ENCODE measurements around the gene CCDC178. TPM values are rescaled to one million over a fixed set of nuclear protein-coding genes. Genes with fewer than 3 reads are reported as not detected.

Gene CCDC178
- total and polyA plus RNA-seq, 2 of the 4 experiments (the other 2 are of a cell fraction): not detected

DNA sequence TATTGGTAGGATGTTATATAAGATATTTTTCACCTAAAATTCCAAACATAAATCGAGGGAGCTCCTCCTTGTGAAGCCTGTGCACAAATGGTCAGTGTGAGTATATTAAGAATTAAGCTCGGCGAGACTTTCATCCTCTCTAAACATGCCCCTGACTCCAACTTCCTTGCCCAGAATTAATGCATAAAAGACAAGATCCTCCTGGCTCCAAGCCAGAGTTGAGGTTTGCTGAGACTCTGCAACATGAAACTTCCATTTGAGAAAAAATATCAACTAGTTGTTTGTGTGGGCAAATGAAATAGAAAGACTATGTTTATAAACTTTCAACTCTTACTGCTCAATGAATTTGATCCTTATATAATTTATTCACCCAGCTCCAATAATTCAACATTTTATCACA is 68.1 kb downstream of the CCDC178 start:
- no peak overlapping the region for H2AK9ac ChIP-seq (replicated peaks; ENCODE audit: low read depth, low read length, poor library complexity)

More for the DNA sequence above, 68.1 kb downstream of the CCDC178 start:
- H3K4ac ChIP-seq (ENCODE audit: low read depth, low read length): no peak overlapping the region
- H3K9me1 ChIP-seq (ENCODE audit: insufficient read depth, low read length): no peaks in the 10 kb centered on the region
- DNase-seq (no peak), ATAC-seq (ENCODE audit: low read depth) (no peak)
- no peak overlapping the region for H3K27ac ChIP-seq (ENCODE audit: insufficient read depth, low read length)
- no peak overlapping the region for H3K23ac ChIP-seq (ENCODE audit: low read depth, low read length)
- H2BK20ac ChIP-seq (ENCODE audit: low read depth, low read length): no peak overlapping the region
- POLR2A ChIA-PET (ENCODE audit: unreplicated experiment): no interaction called here
- no CpG with 5 or more reads among the region's 3 CpGs for WGBS, 2 experiments (ENCODE audit: extremely low coverage in 2 of 2, insufficient read length in 1 of 2)
- H3K4me3 ChIP-seq (ENCODE audit: insufficient read depth, low read depth, low read length): no peak overlapping the region
- H3K9ac ChIP-seq (ENCODE audit: low read depth, low read length): no peak overlapping the region
- intact Hi-C loops (cut with micrococcal nuclease) (no loop called here), in situ Hi-C loops (cut with MboI; ENCODE audit: low sequenced_read_pairs) (no loop called here), dilution Hi-C loops (cut with HindIII; ENCODE audit: low sequenced_read_pairs, unreplicated experiment) (no loop called here)
- BruUV-seq (replicated peaks): no TSS peak
- H3K27me3 ChIP-seq (ENCODE audit: control insufficient read depth, insufficient read depth, low read length): no peaks in the 10 kb centered on the region
- H3K4me1 ChIP-seq (ENCODE audit: control insufficient read depth, insufficient read depth, low read length): no peaks in the 10 kb centered on the region
- no peaks in the 10 kb centered on the region; the same call in 1 of the 2 replicates for H3K9me3 ChIP-seq (ENCODE audit: control insufficient read depth, insufficient read depth, low read length)
- no peak overlapping the region for H2BK5ac ChIP-seq (ENCODE audit: low read depth, low read length, poor library complexity, severe bottlenecking)
- no peak overlapping the region for H4K5ac ChIP-seq (ENCODE audit: low read depth, low read length)
- H2AK5ac ChIP-seq (ENCODE audit: low read depth, low read length): no peak overlapping the region
- H4K20me1 ChIP-seq (ENCODE audit: insufficient read depth, low read length): no peaks in the 10 kb centered on the region
- no peak overlapping the region for H3K4me2 ChIP-seq (ENCODE audit: low read depth, low read length)
- H4K91ac ChIP-seq (ENCODE audit: insufficient read depth, low read depth, low read length): no peak overlapping the region
- H2BK120ac ChIP-seq (ENCODE audit: low read depth, low read length): no peak overlapping the region
- no peaks in the 10 kb centered on the region for H3K79me1 ChIP-seq (ENCODE audit: low read depth in 1 of 2, low read length in 2 of 2)
- no peaks in the 10 kb centered on the region for H3K36me3 ChIP-seq (ENCODE audit: control insufficient read depth, insufficient read depth, low read length)
- H3K18ac ChIP-seq (ENCODE audit: low read depth, low read length): no peak overlapping the region
- H2BK15ac ChIP-seq (ENCODE audit: low read depth, low read length): no peak overlapping the region
- H2AFZ ChIP-seq (replicated peaks; ENCODE audit: low read length, poor library complexity): no peak overlapping the region
- TF ChIP-seq CHD1 (IDR thresholded peaks at IDR 0.05; ENCODE audit: low read depth, low read length) (no peak), SMC3 (IDR thresholded peaks at IDR 0.05; ENCODE audit: low read depth, low read length) (no peak), RFX5 (IDR thresholded peaks at IDR 0.05; ENCODE audit: low read depth, low read length) (no peak), CEBPB (IDR thresholded peaks at IDR 0.05; ENCODE audit: low read depth, low read length) (no peak), FOS (IDR thresholded peaks at IDR 0.05; ENCODE audit: low read depth, low read length) (no peak), RAD21 (IDR thresholded peaks at IDR 0.05; ENCODE audit: low read length) (no peak), MAFK (IDR thresholded peaks at IDR 0.05; ENCODE audit: low read depth, low read length) (no peak), POLR2A (IDR thresholded peaks at IDR 0.05; ENCODE audit: low read depth, low read length) (no peak), RCOR1 (IDR thresholded peaks at IDR 0.05; ENCODE audit: insufficient replicate concordance, low read length) (no peak)
- TF ChIP-seq, protein P1, sequence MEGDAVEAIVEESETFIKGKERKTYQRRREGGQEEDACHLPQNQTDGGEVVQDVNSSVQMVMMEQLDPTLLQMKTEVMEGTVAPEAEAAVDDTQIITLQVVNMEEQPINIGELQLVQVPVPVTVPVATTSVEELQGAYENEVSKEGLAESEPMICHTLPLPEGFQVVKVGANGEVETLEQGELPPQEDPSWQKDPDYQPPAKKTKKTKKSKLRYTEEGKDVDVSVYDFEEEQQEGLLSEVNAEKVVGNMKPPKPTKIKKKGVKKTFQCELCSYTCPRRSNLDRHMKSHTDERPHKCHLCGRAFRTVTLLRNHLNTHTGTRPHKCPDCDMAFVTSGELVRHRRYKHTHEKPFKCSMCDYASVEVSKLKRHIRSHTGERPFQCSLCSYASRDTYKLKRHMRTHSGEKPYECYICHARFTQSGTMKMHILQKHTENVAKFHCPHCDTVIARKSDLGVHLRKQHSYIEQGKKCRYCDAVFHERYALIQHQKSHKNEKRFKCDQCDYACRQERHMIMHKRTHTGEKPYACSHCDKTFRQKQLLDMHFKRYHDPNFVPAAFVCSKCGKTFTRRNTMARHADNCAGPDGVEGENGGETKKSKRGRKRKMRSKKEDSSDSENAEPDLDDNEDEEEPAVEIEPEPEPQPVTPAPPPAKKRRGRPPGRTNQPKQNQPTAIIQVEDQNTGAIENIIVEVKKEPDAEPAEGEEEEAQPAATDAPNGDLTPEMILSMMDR (conservative IDR thresholded peaks at IDR 0.05; ENCODE audit: low read depth, low read length): no peak
- TF ChIP-seq, protein P2, sequence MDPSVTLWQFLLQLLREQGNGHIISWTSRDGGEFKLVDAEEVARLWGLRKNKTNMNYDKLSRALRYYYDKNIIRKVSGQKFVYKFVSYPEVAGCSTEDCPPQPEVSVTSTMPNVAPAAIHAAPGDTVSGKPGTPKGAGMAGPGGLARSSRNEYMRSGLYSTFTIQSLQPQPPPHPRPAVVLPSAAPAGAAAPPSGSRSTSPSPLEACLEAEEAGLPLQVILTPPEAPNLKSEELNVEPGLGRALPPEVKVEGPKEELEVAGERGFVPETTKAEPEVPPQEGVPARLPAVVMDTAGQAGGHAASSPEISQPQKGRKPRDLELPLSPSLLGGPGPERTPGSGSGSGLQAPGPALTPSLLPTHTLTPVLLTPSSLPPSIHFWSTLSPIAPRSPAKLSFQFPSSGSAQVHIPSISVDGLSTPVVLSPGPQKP (IDR thresholded peaks at IDR 0.05; ENCODE audit: borderline replicate concordance, low read depth, low read length): no peak
- no peak overlapping the region for H4K8ac ChIP-seq (ENCODE audit: low read depth in 2 of 2, low read length in 2 of 2)
- CTCF ChIA-PET: no interaction called here
- H3K56ac ChIP-seq (ENCODE audit: extremely low read depth, insufficient read depth, low read length): no peak overlapping the region
- H3K14ac ChIP-seq (replicated peaks; ENCODE audit: low read depth, low read length): no peak overlapping the region
